ENCODE measurements around the gene AMMECR1L.

The AMMECR1L gene

GRCh38 chr2:127886593-127886935 lies 808 bp upstream of the AMMECR1L start:
- peak in 1 of 2 experiments; percentile 45 for DNase-seq

- peak in 1 of 2 experiments; percentile 24 for DNase-seq
These were observed 655 bp downstream of the AMMECR1L start for GRCh38 chr2:127884861-127885740.

- no peak for DNase-seq
These were observed 1.3 kb downstream of the AMMECR1L start for GRCh38 chr2:127884436-127884835.

- no peak for DNase-seq
These were observed 5.9 kb downstream of the AMMECR1L start for GRCh38 chr2:127879899-127880298.

DNA sequence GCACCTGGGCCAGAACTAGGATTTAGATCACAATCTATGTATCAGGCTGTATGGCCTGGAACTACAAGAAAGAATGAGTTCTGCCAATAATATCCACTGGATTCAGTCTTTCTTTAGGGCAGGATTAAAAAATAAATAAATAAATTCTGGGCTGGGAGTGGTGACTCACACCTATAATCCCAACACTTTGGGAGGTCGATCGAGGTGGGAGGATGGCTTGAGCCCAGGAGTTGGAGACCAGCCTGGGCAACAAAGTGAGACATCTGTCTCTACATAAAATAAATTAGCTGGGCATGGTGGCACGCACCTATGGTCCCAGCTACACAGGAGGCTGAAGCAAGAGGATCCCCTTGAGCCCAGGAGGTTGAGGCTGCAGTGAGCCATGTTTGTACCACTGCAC lies 8.1 kb downstream of the AMMECR1L start:
- no peak for DNase-seq

DNA sequence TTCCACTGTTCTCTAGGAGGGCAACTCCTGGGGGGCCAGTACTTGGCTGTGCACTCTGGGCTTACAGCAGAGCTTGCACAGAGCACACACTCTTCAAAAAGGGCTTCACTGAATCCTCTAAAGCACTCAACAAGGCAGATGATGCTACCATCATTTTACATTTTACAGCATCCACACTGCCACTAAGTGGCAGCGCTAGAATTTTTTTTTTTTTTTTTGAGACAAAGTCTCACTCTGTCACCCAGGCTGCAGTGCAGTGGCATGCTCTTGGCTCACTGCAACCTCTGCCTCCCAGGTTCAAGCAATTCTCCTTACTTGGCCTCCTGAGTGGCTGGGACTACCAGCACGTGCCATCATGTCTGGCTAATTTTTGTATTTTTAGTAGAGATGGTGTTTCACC lies 8.6 kb downstream of the AMMECR1L start:
- DNase-seq = no peak

DNA sequence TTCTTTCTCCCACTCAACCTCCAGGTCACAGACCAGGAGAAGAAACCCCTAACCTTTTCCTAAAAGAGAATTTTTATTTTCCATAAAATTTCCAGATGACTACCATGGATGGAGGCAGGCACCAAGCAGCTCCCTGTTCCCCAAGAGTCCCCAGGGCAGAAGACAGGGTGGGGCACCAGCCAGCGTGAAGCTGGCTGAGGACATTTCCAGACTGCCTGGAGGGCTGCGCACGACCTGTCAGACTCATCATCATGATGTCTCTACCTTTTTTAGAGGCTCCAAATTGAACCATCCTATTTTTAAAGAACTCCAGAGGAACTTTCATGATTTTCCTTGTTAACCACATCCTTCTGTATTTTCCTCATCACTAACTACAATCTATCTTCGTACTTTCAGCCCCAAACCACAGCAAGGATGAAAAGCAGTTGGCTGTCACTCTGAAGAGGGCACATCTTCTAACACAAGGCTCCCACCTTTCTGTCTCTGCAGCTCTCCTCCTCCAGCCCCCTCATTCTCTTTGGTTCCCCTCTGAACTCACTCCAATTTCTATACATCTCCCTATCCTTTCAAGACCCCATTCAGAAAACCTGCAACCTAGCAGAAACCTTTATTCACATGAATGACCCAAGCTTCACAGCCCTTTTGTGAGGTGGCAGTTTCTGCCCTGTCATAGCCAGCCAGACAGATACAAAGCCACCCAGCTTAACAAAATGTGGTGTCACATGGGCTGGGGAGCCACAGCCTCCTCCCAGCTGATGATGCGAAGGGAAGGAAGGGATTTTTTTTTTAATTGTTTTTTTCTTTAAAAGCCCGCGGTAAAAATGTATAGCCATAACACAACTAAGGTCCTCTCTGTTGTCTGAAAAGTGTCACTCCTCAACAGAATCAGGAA lies 11.1 kb downstream of the AMMECR1L start:
- DNase-seq = no peak

DNA sequence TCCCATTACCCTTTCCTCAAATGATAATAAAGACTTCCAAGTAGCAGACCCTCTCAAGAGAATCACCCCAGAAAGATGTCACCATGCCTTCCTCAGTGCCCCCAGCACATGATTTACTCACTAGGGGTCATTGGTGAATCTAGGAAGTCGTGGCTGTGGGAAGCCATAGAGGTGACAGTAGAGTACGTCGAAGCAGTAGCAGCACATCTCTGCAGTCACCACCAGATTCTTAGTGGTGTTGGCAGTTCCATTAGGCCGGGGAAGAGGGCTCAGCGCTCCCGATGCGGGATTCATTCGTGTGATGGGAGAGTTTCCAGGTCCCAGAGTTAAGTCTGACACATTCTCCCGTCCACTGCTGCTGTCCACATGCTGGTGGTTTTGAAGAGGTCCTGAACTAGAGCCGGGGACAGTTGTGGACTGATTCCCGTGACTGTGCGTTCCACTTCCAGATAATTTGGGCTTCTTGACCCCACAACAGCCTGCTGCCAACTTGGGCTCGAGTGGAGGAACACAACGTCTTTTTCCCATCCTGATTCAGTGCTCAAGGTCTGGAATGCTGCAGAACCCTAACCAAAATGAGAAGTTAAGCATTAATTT lies 12.0 kb downstream of the AMMECR1L start:
- DNase-seq = no peak

- DNase-seq = no peak
These were observed 13.4 kb downstream of the AMMECR1L start for GRCh38 chr2:127872354-127872753.

GRCh38 chr2:127865926-127866325 lies 19.8 kb downstream of the AMMECR1L start:
- DNase-seq = no peak

DNA sequence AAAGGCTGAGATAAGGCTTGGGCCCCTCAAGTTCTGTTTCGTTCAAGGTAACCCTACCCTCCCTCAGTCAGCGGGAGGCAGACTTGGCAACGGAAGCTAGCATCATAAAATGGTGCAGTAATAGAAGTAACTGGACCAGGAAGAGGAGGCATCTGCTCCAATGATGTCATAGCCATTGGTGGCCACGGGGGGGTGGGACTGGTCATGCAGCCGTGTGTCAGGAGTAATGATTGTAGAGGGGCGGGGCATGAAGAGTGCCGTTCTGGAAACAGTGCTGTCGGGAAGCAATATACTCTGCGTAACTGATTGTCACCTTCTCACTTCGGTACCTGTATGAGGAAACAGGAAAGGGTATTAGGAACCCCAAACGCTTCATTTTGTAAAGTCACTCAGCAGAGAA lies 20.9 kb downstream of the AMMECR1L start:
- DNase-seq = peak in 1 of 2 experiments; percentile 18

- DNase-seq = no peak
These were observed 23.5 kb downstream of the AMMECR1L start for GRCh38 chr2:127862228-127862627.

DNA sequence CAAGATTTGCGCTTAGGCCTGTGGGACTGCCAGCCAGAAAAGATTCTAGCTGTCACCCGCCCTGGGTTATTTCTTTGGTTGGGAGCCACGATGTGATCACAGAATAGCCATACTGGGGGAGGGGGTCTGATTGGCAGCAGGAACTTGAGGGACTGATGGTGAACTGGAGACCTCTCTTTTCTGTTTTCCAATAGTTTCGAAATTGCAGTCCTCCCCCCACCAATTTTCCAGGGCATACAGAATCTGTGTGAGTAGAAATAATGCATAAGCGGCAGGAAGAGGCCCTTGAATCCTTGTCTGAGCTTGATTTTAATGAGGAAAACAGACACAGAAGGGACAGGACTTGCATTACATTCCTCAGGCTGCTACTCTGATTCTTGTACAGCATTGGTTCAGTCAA lies 25.6 kb downstream of the AMMECR1L start:
- no peak for DNase-seq

- DNase-seq = no peak
These were observed 26.1 kb downstream of the AMMECR1L start for GRCh38 chr2:127859712-127860085.

DNA sequence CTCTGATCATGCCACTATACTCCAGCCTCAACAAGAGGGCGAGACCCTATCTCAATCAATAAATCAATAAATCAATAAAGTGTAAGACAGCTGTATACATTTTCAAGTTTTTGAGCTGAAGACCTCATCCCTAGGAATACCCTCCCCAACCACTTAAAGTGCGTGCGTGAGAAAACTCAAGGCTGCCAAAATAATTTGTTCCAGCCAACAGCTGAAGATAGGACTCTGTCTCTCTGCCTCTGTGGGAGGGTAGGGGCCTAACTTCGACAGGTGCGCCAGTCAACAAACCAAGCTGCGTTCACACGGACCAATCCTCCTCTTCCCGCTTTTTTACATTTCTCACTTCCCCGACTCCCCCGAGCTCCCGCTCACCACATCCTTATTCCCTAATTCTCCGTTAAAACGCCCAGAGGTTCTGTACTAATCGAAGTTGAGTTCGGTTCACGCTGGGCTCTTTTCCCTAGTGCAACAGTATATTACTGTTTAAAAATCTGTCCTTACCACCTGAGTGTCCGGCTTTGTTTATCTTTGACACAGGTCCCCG lies 28.4 kb downstream of the AMMECR1L start:
- DNase-seq = peak in 1 of 2 experiments; percentile 45

DNA sequence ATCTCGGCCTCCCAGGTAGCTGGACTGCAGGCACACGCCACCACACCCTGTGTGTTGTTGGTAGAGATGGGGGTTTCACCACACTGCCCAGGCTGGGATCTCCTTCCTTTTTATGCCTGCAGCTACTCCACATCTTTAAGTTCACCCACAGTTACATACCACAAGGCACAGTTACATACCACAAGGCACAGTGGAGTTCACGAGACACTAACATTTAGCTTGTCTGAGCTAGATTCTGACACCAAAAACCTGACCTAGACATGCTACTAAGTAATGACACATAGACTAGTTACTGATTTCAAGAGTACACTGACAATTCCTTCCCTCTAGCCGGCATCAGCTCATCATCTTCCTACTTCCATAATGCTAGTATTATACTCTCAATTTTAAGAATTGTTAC lies 32.1 kb downstream of the AMMECR1L start:
- DNase-seq = no peak

DNA sequence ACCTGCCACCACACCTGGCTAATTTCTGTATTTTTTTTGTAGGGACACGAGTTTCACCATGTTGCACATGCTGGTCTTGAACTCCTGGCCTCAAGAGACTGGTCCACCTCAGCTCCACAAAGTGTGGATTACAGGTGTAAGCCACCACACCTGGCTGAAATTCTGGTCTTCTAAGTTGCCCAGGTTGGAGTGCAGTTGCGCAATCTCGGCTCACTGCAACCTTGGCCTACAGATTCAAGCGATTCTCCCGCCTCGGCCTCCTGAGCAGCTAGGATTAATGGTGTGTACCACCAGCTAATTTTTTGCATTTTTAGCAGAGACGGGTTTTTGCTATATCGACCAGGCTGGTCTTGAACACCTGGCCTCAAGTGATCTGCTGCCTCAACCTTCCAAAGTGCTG lies 33.4 kb downstream of the AMMECR1L start:
- no peak for DNase-seq

DNA sequence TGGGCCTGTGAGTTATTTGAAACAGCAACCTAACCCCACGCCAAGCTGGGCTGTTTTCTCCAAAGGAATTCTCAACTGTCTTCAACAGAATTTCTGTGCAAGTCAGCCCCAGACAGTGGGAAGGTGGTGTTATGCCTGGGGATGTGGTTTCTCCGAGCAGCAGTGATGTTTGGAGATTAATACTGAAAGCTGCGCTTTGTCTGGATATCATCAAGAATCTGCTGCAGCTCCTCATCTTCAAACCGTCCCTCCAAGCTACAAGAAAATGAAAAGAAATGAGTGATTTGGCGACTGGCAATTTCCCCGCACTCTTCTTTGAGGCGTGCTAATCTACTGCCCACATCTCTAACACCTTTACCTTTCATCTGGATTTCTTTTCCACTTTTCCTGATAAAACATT lies 37.8 kb downstream of the AMMECR1L start:
- no peak for DNase-seq

- DNase-seq = no peak
These were observed 40.8 kb downstream of the AMMECR1L start for GRCh38 chr2:127844973-127845372.

DNA sequence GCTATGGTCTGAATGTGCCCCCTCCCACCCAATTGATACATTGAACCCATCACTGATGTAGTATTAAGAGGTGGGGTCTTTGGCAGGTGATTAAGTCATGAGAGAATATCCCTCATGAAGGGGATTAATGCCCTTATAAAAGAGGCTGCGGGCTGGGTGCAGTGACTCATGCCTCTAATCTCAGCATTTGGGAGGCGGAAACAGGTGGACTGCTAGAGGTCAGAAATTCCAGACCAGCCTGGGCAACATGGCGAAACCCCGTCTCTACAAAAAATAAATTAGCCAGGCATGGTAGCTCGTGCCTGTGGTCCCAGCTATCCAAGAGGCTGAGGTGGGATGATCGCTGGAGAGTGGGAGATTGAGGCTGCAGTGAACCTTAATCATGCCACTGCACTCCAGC lies 42.1 kb downstream of the AMMECR1L start:
- DNase-seq = no peak

- DNase-seq = no peak
These were observed 44.1 kb downstream of the AMMECR1L start for GRCh38 chr2:127841466-127842178.

- no peak for DNase-seq
These were observed 44.9 kb downstream of the AMMECR1L start for GRCh38 chr2:127840893-127841292.

GRCh38 chr2:127834951-127835350 lies 50.8 kb downstream of the AMMECR1L start:
- no peak for DNase-seq
